ENCODE measurements around the gene ADPRS.

The ADPRS gene

DNA sequence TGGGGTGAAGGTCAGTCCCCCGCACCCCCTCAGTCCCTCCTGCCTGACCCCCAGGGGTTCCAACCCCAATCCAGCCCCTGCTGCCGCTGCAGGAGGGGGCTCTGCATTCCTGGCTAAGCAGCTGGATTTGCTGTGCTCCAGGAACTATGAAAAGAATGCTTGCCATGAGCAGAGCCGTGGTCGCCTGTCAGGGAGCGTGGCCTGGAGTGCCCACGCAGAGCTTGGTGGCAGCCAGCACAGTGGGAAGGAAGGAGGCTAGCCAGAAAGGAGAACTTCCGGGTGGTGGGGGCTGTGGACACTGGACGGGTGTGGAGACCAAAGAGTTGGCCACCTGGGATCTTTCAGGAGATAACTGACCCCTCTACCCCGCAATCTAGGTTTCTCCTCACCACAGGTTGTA is 30.8 kb downstream of the ADPRS start:
- H3K27ac ChIP-seq (ENCODE audit: low read depth, low read length): no peak overlapping the region
- no peak overlapping the region for H3K9ac ChIP-seq (ENCODE audit: low read depth in 1 of 2, low read length in 2 of 2)
- H3K36me3 ChIP-seq (ENCODE audit: control insufficient read depth in 1 of 2, insufficient read depth in 2 of 2, low read length in 2 of 2): no peaks in the 10 kb centered on the region
- no peak overlapping the region for H3K4me3 ChIP-seq (ENCODE audit: low read depth in 1 of 2, low read length in 2 of 2)
- no peaks in the 10 kb centered on the region for H3K9me3 ChIP-seq (ENCODE audit: control insufficient read depth in 1 of 2, low read length in 2 of 2)
- H3K27me3 ChIP-seq (ENCODE audit: control insufficient read depth in 1 of 2, insufficient read depth in 2 of 2, low read length in 2 of 2): peaks cover 19 to 22% of the 10 kb centered on the region in 2 donors
- peaks cover 0 to 3% of the 10 kb centered on the region in 2 donors for H3K4me1 ChIP-seq (ENCODE audit: control insufficient read depth in 1 of 2, insufficient read depth in 2 of 2, low read length in 2 of 2)

DNA sequence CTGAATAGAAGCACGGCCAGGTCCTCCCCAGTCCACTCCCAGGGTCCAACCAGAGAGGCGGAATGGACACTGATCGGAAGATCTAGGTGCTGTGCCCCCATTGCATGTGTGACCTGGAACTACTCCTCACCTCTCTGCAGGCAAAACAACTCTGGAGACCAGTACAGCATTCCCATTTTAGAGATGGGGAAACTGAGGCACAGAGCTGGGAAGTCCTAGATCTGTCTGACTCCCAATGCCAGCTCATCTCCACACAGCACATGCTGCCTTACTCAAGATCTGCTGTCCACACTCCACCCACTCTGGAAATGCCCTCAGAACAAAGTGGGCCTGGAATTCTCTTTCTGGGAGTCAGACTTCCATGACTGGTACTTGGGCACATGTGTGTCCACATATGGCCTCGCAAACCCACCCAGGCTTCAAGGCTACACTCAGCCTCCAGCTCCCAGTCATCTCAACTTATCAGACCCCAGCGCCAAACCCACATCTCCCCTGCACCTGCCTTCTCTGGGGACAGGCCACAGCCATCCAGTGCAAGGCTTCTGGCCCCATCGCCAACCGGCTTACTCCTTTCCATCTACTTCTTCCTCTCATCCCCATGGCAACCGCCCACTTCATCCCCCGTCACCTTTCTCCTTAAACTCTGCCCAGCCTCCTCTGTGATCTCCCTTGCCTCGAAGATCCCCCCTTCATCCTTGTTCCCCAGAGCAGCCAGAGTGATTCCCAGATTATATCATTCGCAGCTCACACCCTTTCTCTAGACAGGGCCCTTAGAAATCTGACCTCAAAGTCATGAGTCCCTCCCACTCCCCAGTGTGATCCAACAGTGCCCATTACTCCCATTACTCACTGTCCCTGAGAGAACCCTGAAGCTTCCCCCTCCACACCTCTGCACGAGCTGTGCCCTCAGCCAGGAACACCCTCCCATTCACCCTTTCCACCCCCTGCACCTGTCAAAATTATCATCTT is 33.7 kb downstream of the ADPRS start:
- no peak overlapping the region for H3K4me3 ChIP-seq (ENCODE audit: low read depth in 1 of 2, low read length in 2 of 2)
- H3K9me3 ChIP-seq (ENCODE audit: control insufficient read depth in 1 of 2, low read length in 2 of 2): no peaks in the 10 kb centered on the region
- no peaks in the 10 kb centered on the region for H3K36me3 ChIP-seq (ENCODE audit: control insufficient read depth in 1 of 2, insufficient read depth in 2 of 2, low read length in 2 of 2)
- peaks cover 32 to 40% of the 10 kb centered on the region in 2 donors for H3K27me3 ChIP-seq (ENCODE audit: control insufficient read depth in 1 of 2, insufficient read depth in 2 of 2, low read length in 2 of 2)
- peaks cover 0 to 3% of the 10 kb centered on the region in 2 donors for H3K4me1 ChIP-seq (ENCODE audit: control insufficient read depth in 1 of 2, insufficient read depth in 2 of 2, low read length in 2 of 2)
- no peak overlapping the region for H3K27ac ChIP-seq (ENCODE audit: low read depth, low read length)
- H3K9ac ChIP-seq (ENCODE audit: low read depth in 1 of 2, low read length in 2 of 2): no peak overlapping the region

GRCh38 chr1:36123356-36123755 is 34.7 kb downstream of the ADPRS start:
- Histone ChIP-seq H3K9ac (ENCODE audit: low read depth in 1 of 2, low read length in 2 of 2) (no peak overlapping the region), H3K27ac (ENCODE audit: low read depth, low read length) (no peak overlapping the region)

DNA sequence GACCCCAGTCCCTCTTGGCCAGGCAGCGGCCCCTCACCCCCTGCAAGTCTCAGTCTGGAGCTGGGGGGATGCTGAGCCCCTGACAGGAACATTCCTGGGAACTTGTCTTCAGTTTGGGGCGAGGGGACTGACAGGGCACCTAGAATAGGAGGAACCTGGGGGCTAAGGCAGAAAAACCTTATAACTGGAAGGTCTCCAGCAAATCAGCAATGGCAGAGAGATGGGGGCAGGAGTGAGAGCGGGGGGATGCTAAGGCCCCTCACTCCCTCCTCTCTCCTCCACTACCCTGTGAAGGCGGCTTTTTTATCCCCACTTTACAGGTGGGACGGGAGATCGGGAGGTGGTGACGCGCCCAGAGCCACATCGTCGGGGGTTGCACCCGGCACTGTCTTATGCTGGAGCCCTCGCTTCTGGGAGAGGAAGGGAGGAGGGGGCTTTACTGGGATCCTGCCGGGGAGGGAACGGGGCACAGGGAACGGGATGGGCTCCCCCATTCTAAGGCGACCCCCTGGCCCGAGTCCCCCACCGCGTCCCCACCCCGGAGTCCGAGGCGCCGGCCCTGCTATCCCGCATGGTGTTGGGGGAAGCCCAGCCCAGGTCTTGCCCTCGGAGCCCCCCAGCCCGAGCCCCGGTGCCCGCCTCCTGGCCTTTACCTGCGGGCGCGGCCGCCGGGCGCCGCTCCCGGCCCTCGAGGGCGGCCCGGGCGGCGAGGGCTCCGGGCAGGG is 35.9 kb downstream of the ADPRS start:
- no peak overlapping the region for H3K4me3 ChIP-seq (ENCODE audit: low read depth in 1 of 2, low read length in 2 of 2)

More at GRCh38 chr1:36123356-36123755, 34.7 kb downstream of the ADPRS start:
- Histone ChIP-seq H3K36me3 (ENCODE audit: control insufficient read depth in 1 of 2, insufficient read depth in 2 of 2, low read length in 2 of 2) (no peaks in the 10 kb centered on the region), H3K9me3 (ENCODE audit: control insufficient read depth in 1 of 2, low read length in 2 of 2) (no peaks in the 10 kb centered on the region), H3K4me1 (ENCODE audit: control insufficient read depth in 1 of 2, insufficient read depth in 2 of 2, low read length in 2 of 2) (peaks cover 0 to 3% of the 10 kb centered on the region in 2 donors), H3K4me3 (ENCODE audit: low read depth in 1 of 2, low read length in 2 of 2) (no peak overlapping the region), H3K27me3 (ENCODE audit: control insufficient read depth in 1 of 2, insufficient read depth in 2 of 2, low read length in 2 of 2) (peaks cover 32 to 40% of the 10 kb centered on the region in 2 donors)

DNA sequence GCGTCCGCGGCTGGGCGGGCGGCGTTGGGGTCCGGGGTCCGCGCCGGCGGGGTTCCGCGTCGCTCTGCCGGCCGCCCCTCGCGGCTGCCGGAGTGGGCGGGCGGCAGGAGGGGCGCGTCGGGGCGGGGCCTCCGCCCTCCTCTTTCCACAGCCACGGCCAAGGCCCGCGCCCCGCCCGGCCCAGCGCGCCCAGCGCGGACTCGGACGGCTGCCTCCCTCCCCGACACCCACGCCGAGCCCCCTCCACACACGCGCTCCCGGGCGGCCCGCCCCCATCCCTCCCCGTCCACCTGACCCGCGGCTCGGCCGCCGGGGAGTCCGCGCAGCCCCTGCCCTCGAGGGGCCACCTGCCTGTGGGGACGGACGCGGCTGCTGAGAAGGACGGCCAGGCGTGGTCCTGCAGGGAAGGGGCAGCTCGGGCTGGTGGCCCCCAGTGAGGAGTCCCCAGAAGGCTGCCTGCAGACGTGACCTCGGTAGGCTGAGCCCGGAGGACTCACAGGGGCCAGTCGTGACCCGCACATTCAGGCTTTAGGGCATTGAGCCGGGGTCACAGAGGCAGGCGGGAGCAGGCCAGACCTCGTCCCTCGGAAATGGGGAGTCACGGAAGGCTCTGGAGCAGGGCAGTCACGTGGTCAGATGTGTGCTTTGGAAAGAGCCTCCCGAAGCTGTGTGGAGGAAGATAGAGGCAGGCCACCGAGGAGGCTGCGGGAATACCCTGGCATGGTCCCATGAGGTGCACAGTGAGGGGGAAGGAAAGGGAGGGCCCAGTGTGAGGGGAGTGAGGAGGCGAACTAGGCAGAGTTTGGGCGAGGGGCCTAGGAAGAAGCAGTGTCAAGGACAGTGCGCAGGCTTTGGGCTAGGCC is 36.7 kb downstream of the ADPRS start, which contains the start of gene COL8A2:
COL8A2 (minus strand) TSS at position 94 of the 863 bp plus-strand sequence. CDS start 24,980 bp downstream, outside the sequence.
- Histone ChIP-seq H3K36me3 (ENCODE audit: control insufficient read depth in 1 of 2, insufficient read depth in 2 of 2, low read length in 2 of 2) (no peaks in the 10 kb centered on the region), H3K27ac (ENCODE audit: low read depth, low read length) (no peak within 1 kb of the TSS), H3K27me3 (ENCODE audit: control insufficient read depth in 1 of 2, insufficient read depth in 2 of 2, low read length in 2 of 2) (peaks cover 32 to 40% of the 10 kb centered on the region in 2 donors)

More for the DNA sequence above, 35.9 kb downstream of the ADPRS start:
- Histone ChIP-seq H3K27ac (ENCODE audit: low read depth, low read length) (no peak overlapping the region), H3K27me3 (ENCODE audit: control insufficient read depth in 1 of 2, insufficient read depth in 2 of 2, low read length in 2 of 2) (peaks cover 32 to 40% of the 10 kb centered on the region in 2 donors), H3K9ac (ENCODE audit: low read depth in 1 of 2, low read length in 2 of 2) (no peak overlapping the region), H3K9me3 (ENCODE audit: control insufficient read depth in 1 of 2, low read length in 2 of 2) (no peaks in the 10 kb centered on the region), H3K36me3 (ENCODE audit: control insufficient read depth in 1 of 2, insufficient read depth in 2 of 2, low read length in 2 of 2) (no peaks in the 10 kb centered on the region), H3K4me1 (ENCODE audit: control insufficient read depth in 1 of 2, insufficient read depth in 2 of 2, low read length in 2 of 2) (peaks cover 0 to 3% of the 10 kb centered on the region in 2 donors)

DNA sequence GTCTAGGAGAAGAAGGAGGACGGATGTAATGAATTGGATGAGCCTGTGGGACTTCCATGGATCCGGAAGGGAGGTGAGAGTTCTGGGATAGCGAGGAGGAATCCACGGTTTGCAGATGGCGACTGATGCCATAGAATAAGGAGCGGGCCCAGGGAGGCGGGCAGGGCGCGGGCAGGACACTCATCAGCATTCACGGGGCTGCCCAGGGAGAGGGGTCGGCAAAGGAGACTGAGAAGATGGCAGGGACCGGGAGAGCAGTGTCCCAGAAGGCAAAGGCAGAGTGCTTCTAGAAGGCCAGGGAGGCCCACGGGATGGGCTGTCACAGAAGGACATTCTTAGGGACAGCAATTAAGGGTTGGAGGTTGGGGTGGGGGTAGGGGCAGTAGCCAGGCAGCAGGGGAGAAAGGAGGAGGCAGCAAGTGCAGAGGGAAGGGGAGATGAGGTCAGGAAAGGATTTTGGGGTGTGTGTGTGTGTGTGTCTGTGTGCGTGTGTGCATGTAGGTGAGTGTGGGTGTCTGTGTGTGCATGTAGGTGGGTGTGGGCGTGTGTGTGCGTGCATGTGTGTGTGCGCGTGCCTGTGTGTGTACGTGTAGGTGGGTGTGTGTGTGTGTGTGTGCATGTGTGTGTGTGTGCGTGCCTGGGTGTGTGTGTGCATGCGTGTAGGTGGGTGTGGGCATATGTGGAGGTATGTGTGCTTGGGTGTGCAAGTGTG is 37.5 kb downstream of the ADPRS start:
- Histone ChIP-seq H3K27ac (ENCODE audit: low read depth, low read length) (no peak overlapping the region), H3K36me3 (ENCODE audit: control insufficient read depth in 1 of 2, insufficient read depth in 2 of 2, low read length in 2 of 2) (no peaks in the 10 kb centered on the region), H3K4me1 (ENCODE audit: control insufficient read depth in 1 of 2, insufficient read depth in 2 of 2, low read length in 2 of 2) (peaks cover 0 to 3% of the 10 kb centered on the region in 2 donors), H3K9ac (ENCODE audit: low read depth in 1 of 2, low read length in 2 of 2) (no peak overlapping the region), H3K4me3 (ENCODE audit: low read depth in 1 of 2, low read length in 2 of 2) (no peak overlapping the region), H3K27me3 (ENCODE audit: control insufficient read depth in 1 of 2, insufficient read depth in 2 of 2, low read length in 2 of 2) (peaks cover 32 to 40% of the 10 kb centered on the region in 2 donors), H3K9me3 (ENCODE audit: control insufficient read depth in 1 of 2, low read length in 2 of 2) (no peaks in the 10 kb centered on the region)

More for the DNA sequence above, 36.7 kb downstream of the ADPRS start, which contains the start of gene COL8A2:
- H3K4me3 ChIP-seq (ENCODE audit: low read depth in 1 of 2, low read length in 2 of 2): peak within 1 kb of the TSS; percentile 21 to 35
- H3K4me1 ChIP-seq (ENCODE audit: control insufficient read depth in 1 of 2, insufficient read depth in 2 of 2, low read length in 2 of 2): peaks cover 0 to 3% of the 10 kb centered on the region in 2 donors
- H3K9me3 ChIP-seq (ENCODE audit: control insufficient read depth in 1 of 2, low read length in 2 of 2): no peaks in the 10 kb centered on the region
- no peak within 1 kb of the TSS for H3K9ac ChIP-seq (ENCODE audit: low read depth in 1 of 2, low read length in 2 of 2)

DNA sequence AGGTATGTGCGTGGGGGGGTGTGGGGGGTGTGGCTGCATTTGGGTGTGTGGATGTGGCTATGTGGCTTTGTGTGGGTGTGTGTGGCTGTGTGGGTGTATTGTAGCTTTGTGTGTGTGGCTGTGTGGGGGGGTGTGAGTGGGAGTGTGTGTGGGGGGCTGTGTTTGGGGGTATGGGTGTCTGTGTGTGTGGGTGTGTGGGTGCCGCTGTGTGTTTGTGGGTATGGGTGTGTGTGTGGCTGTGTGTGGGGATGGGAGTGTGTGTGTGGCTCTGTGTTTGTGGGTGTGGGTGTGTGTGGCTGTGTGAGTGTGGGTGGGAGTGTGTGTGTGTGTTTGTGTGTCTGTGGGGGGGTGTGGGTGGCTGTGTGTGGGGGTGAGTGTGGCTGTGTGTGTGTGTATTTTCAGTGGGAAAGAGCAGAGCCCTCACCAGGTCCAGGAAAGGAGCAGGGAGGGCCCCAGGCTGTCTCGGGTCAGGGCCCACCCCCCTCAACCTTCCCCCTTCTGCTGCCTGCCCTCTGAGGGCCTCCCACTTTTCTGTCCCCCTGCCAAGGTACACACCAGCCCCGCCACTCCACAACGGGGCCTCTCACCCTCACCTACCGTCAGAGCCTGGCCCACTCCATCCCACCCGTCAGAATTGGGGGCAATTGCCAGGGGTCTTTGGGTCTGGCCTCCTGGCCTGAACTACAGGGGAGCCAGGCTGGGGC is 38.3 kb downstream of the ADPRS start:
- no peaks in the 10 kb centered on the region for H3K36me3 ChIP-seq (ENCODE audit: control insufficient read depth in 1 of 2, insufficient read depth in 2 of 2, low read length in 2 of 2)
- no peak overlapping the region for H3K27ac ChIP-seq (ENCODE audit: low read depth, low read length)
- H3K27me3 ChIP-seq (ENCODE audit: control insufficient read depth in 1 of 2, insufficient read depth in 2 of 2, low read length in 2 of 2): peaks cover 32 to 37% of the 10 kb centered on the region in 2 donors
- H3K4me1 ChIP-seq (ENCODE audit: control insufficient read depth in 1 of 2, insufficient read depth in 2 of 2, low read length in 2 of 2): peaks cover 0 to 3% of the 10 kb centered on the region in 2 donors
- no peak overlapping the region for H3K4me3 ChIP-seq (ENCODE audit: low read depth in 1 of 2, low read length in 2 of 2)
- H3K9me3 ChIP-seq (ENCODE audit: control insufficient read depth in 1 of 2, low read length in 2 of 2): no peaks in the 10 kb centered on the region
- H3K9ac ChIP-seq (ENCODE audit: low read depth in 1 of 2, low read length in 2 of 2): no peak overlapping the region

DNA sequence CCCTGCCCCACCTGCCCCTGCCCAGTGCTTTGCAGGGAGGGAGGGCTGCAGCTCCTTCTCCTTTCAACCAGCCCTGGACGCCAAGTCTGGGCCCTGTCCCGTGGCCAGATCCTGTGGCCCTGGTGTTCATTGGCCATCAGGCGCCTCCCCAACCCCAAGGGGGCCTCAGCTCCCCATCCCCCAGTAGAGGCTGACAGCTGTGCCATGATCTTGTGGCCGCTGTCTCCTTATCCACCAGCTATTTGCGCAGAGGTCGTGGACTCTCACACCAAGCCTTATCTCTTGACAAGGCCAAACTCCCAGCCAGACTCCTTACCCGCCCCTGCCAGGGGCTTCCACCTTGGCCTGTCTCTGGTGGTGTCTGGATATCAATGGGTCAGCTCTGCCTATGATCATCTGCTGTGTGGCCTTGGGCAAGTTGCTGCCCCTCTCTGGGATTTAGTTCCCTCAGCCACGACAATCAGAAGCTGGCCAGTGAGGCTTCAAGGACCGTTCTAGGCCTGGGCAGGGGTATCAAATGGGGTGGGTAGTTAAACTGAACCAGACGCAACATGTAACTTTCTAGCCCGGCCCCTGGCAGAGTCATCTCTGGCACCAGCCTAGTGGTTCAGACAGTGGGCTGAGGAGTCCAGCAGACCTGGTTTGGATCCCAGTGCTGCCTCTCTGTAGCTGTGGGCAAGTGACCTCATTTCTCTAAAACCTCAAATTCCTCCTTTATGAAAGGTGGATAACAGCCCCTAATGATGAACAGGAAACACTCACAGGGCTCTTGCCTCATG is 39.6 kb downstream of the ADPRS start:
- H3K4me3 ChIP-seq (ENCODE audit: low read depth in 1 of 2, low read length in 2 of 2): no peak overlapping the region
- H3K4me1 ChIP-seq (ENCODE audit: control insufficient read depth in 1 of 2, insufficient read depth in 2 of 2, low read length in 2 of 2): peaks cover 3 to 6% of the 10 kb centered on the region in 2 donors
- H3K9me3 ChIP-seq (ENCODE audit: control insufficient read depth in 1 of 2, low read length in 2 of 2): no peaks in the 10 kb centered on the region
- peaks cover 23 to 29% of the 10 kb centered on the region in 2 donors for H3K27me3 ChIP-seq (ENCODE audit: control insufficient read depth in 1 of 2, insufficient read depth in 2 of 2, low read length in 2 of 2)
- no peaks in the 10 kb centered on the region for H3K36me3 ChIP-seq (ENCODE audit: control insufficient read depth in 1 of 2, insufficient read depth in 2 of 2, low read length in 2 of 2)
- H3K27ac ChIP-seq (ENCODE audit: low read depth, low read length): no peak overlapping the region
- H3K9ac ChIP-seq (ENCODE audit: low read depth in 1 of 2, low read length in 2 of 2): no peak overlapping the region

Measured in duodenal mucosa (tissue), 2 donors.